ENCODE results near the gene FAM241A.
A peak's percentile ranks its signal among the peaks of the same experiment; 100 is the strongest.
"Not testable (repeated sequence)": the region's sequence is repeated elsewhere in the genome, so short reads cannot be mapped to it uniquely, and the experiment has no call there.

The FAM241A gene

GRCh38 chr4:112145326-112145789 is at the start of gene FAM241A:
Gene FAM241A (plus strand): TSS chr4:112145454. CDS start chr4:112145581, 127 bp downstream.
- H3K4me3 ChIP-seq = peak within 1 kb of the TSS; percentile 60 to 91 (median 87)

DNA sequence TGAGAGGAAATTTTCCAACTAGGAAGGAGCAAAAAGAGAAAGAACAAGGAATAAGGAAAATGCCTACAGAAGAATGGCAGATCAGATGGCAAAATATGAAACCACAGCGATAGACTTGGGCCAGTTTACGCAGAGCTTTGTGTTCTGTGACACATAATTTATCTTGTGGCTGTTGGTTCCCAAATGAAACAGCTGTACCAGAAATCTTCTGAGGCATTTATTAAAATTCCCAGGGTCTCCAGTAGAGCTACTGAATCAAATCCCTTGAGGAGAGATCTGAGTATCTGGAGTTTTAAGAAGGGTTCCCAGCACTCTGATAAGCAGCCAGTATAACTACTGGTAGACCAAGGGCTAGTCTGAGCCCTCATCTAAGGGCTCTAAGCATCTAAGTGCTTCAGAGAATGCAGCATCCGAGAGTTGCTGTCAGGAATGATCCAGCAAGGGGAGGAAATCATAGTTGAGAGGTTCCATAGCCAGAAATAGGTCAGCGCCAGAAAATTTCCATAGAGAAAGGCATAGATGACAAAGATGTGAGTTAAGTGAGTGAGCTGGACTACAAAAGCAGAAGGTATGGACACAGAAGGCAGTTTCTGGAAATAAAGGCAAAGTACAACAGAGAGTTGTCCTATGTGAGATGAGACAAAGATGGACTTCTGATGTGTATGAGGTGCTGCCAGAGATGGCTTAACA is 46.3 kb upstream of the FAM241A start:
- Histone ChIP-seq H3K4me3 (no peak overlapping the region), H3K27ac (no peak overlapping the region)

More at GRCh38 chr4:112145326-112145789, at the start of gene FAM241A:
- H3K27ac ChIP-seq = peak within 1 kb of the TSS; percentile 40 to 90 (median 79)

DNA sequence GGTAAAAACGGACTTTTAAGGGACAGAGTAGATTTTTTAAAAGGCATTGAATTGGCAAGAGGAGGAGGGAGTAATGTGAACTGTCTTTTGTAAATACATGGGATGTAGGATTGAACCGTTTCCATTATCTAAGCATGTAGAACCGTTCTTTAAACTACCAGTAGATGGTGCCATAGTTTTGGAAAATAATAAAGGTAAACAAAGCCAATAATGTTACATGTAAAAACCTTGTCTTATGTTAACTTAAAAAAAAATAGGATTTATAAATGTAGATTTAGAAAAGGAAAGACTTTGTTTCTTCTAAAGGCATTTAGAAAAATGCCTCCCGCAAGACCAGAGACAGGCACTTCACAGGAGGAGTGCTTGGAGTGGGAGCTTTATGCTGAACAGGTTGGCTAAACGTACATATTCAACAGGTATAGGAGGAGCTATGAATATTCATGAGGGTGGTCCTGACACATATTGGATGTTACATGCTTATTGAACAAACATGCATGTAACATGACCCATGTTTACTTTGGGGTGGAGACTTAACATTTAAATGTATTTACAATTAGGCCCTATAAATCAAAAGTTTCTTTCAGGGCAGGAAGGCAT is 45.5 kb upstream of the FAM241A start:
- no peak overlapping the region for H3K27ac ChIP-seq
- H3K4me3 ChIP-seq = no peak overlapping the region

GRCh38 chr4:112102875-112103370 is 42.3 kb upstream of the FAM241A start:
- no peak overlapping the region for H3K27ac ChIP-seq
- no peak overlapping the region for H3K4me3 ChIP-seq

DNA sequence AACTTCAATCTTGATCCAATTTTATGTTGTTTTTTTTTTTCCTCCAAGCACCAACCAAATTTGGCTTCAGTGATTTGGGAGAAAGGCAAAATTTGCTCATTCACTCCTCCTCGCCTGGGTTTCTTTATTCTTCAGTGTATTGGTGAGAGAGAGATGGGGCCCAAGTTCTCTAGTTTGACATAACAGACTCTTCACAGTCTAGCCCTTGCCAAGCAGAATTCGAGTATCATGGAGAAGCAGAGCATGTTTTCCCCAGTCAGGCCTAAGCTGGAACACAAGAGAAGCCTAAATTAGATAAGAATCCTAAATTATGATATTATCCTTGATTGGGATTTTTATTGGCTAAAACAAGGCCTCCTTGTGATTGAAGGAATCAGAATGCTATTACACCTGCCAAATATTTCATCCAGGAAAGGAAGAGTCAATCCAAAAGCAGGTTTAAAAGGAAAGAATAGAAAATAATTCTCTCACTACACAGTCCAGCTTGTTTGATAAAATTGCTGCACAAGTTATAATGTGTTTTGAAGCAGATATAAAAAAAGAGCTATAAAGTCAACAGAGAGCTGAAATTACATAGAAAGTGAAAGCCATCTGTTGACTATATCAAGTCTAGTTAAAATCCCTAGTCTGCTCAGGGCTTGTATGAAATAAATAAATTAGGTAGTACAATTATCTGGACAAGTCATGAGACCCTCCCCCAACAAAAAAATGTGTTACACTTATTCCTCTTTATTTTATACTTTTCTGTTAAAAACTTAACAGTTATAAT is 39.9 kb upstream of the FAM241A start:
- H3K27ac ChIP-seq = no peak overlapping the region
- H3K4me3 ChIP-seq = no peak overlapping the region

DNA sequence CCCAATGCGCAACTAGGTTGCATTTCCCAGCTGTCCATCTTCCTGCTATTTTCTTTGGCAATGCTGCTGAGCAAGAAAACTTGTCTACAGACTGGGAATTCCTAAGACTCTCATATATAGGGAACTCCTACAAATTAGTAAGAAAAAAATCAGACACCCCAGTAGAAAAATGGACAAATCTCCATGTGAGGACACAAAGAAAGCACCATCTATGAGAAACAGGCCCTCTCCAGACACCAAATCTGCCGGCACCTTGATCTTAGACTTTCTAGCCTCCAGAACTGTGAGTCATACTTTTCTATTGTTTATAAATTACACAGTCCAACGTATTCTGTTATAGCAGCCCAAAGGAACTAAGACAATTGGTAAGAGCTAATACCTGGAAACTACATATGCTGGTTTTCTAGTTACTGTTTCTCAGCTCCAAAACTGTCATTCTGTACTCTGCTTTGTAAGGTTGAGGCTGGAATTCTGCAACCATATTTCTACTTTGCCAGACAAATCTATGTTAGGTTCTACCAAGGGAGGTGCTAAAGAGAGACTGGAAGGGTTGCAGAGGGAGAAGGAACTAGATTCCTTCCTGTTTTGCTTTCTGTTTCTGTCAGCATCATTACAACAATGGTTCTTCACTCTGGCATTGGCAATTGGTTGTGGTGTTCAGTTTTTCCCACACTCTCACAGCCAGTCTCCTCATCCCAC is 35.7 kb upstream of the FAM241A start:
- H3K27ac ChIP-seq = peak overlapping the region in 5 of 21 experiments; percentile 18 to 58 (median 37)
- H3K4me3 ChIP-seq = no peak overlapping the region

DNA sequence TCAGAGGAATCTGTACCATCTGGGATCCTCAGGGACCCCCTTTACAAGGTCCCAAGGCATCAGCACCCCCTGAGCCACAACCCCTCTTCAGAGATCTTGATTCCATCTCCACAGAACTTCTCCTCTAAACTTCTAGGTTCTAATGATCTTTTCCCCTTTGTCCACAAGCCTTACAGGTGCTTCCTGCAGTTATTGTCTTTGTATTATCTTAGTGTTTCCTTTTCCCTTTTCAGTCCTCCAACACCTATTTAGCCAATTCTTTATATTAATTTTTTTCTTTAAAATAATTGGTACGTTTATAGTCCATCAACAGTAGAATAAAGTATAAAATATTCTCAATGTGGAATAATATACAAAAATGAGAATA is 35.2 kb upstream of the FAM241A start:
- Histone ChIP-seq H3K27ac (peak overlapping the region in 5 of 21 experiments; percentile 18 to 58 (median 37)), H3K4me3 (no peak overlapping the region)

- Histone ChIP-seq H3K27ac (no peak overlapping the region), H3K4me3 (no peak overlapping the region)
Measured at GRCh38 chr4:112111306-112111705, 33.9 kb upstream of the FAM241A start.

- not testable (repeated sequence) for H3K27ac ChIP-seq, H3K4me3 ChIP-seq
Measured at GRCh38 chr4:112112095-112112494, 33.2 kb upstream of the FAM241A start.

DNA sequence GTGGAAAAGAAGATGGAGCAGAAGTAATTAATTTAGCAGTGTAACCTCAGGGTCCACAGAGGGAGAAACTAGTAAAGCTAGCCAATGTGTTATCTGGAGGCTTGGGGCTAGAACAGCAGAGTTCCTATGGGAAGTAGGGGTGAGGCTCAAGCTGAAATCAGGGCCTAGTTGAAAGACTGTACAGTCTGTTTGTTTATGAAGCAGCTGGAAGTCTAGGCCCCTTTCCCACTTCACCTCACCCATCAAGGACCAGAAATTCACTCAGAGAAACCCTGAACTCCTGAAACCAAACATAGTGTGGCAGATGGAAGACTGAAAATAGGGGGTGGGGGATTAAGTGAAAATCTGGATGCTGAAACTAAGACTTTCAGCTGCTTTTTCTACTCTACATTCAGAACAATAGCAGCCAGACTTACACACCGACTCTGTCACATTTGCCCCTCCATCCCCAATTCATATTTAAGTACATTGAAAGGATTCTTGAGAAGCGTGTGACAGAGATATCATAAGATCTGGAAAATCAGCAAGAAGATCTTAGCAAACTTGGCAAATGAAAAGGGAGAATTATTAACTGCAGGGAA is 32.6 kb upstream of the FAM241A start:
- Histone ChIP-seq H3K27ac (no peak overlapping the region), H3K4me3 (no peak overlapping the region)

GRCh38 chr4:112113864-112114263 is 31.4 kb upstream of the FAM241A start:
- H3K4me3 ChIP-seq = no peak overlapping the region
- no peak overlapping the region for H3K27ac ChIP-seq

GRCh38 chr4:112114452-112114851 is 30.8 kb upstream of the FAM241A start:
- Histone ChIP-seq H3K4me3 (no peak overlapping the region), H3K27ac (no peak overlapping the region)

GRCh38 chr4:112118742-112119352 is 26.4 kb upstream of the FAM241A start:
- Histone ChIP-seq H3K27ac (peak overlapping the region in 1 of 21 experiments; percentile 12), H3K4me3 (no peak overlapping the region)

- H3K4me3 ChIP-seq = no peak overlapping the region
- H3K27ac ChIP-seq = peak overlapping the region in 1 of 21 experiments; percentile 12
Measured at GRCh38 chr4:112119353-112119783, 25.9 kb upstream of the FAM241A start.

- Histone ChIP-seq H3K27ac (no peak overlapping the region), H3K4me3 (no peak overlapping the region)
Measured at GRCh38 chr4:112120021-112120420, 25.2 kb upstream of the FAM241A start.

DNA sequence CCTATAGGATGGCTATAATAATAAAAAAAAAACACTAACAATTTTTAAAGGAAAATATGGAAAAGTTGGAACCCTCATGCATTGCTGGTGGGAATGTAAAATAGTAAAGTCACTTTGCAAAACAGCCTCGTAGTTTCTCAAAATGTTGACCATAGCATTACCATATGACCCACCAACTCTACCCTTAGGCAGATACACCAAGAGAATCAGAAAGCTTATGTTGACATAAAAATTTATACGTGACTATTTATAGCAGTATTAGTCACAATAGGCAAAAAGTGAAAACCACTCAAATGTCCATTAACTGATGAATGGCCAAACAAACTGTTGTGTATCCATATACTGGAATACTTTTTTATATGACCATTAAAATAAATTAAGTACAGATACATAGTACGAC is 19.8 kb upstream of the FAM241A start:
- Histone ChIP-seq H3K4me3 (no peak overlapping the region), H3K27ac (no peak overlapping the region)

DNA sequence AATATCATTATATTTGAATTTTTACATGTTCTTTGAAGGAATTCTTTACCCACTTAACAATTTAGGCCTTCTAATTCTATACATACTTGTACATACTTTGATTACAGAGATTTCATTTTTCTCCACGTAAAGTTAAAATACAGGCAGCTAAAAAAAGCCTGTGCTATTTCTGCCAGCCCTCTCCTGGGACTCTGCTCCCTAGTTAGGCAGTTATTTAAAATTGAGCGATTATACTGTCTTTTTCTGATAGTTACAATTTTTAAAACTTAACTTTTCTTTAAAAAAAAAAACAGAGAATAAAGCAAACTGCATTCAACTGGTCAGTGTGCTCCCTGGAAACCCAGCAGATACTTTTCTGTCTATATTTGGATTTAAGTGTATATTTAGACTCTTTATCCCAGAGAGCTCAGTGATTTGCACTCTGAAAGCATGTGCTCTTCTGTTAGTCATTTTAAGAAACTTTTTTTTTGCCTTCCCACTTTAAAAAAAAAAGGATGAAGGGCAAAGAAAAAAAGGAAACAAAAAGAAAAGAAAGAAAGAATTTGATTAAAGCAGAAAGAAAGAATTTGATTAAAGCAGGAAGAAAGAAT is 18.1 kb upstream of the FAM241A start:
- H3K4me3 ChIP-seq = no peak overlapping the region
- H3K27ac ChIP-seq = no peak overlapping the region

GRCh38 chr4:112127803-112128202 is 17.5 kb upstream of the FAM241A start:
- Histone ChIP-seq H3K27ac (no peak overlapping the region), H3K4me3 (no peak overlapping the region)

DNA sequence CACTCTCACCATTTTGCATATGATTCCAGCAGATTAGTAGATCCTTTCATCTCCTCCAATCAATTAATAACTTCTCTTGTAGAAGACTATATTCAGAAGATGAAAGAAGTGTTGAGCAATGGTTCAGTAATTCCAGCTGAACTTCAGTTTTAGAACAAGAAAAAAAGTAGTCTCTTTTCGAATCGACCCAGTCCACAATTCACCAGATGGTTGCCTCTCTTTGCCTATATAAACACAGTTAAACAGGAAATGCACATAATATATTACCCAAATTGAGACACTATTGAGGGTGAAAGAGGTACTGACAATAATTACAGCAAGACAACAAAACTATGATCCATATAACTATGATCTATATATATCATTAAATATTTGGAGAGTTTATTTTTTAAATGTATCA is 16.8 kb upstream of the FAM241A start:
- Histone ChIP-seq H3K27ac (no peak overlapping the region), H3K4me3 (no peak overlapping the region)

Measured in skin epidermis (tissue), 12 donors.